Measurements from ENCODE around the gene DNAJA4. TPM values are rescaled to one million over a fixed set of nuclear protein-coding genes. Genes with fewer than 3 reads are reported as not detected.

DNAJA4 gene
- total and polyA plus RNA-seq, 9 of the 15 experiments (the other 6 are each of a cell fraction or from before 2014, with no cell fraction given): 0.11 to 1.0 (median 0.16) TPM; not detected in 4

GRCh38 chr15:78241017-78241416 is 23.3 kb upstream of the DNAJA4 start (continued):
- TF ChIP-seq CHAMP1 (IDR thresholded peaks at IDR 0.05): no peak

GRCh38 chr15:78242128-78242527 is 22.2 kb upstream of the DNAJA4 start:
- DNase-seq (ENCODE audit: extremely low read depth in 1 of 4, low spot score in 3 of 4): peak; percentile 54 to 68 (median 62)
- 18% methylated on average over 5 of the region's 5 CpGs for WGBS (ENCODE audit: insufficient coverage, low coverage, missing lambda C conversion rate)
- ATAC-seq: peak; percentile 56
- Histone ChIP-seq H3K27me3 (ENCODE audit: control insufficient read depth in 2 of 2, insufficient read depth in 2 of 2, low read length in 2 of 2) (peaks cover 0 to 3% of the 10 kb centered on the region in 2 experiments; a peak in 1 of 5 replicates), H2AFZ (ENCODE audit: low read depth, low read length) (no peak overlapping the region), H4K20me1 (replicated peaks; ENCODE audit: control insufficient read depth, insufficient read depth, low read length) (no peaks in the 10 kb centered on the region), H3K4me3 (no peak overlapping the region), H3K79me2 (ENCODE audit: control insufficient read depth, insufficient read depth, low read length) (no peaks in the 10 kb centered on the region), H3K4me1 (replicated peaks in 1 of 2; ENCODE audit: control insufficient read depth in 2 of 2, insufficient read depth in 2 of 2, low read length in 2 of 2) (peaks cover 19 to 21% of the 10 kb centered on the region in 2 experiments), H3K9ac (ENCODE audit: insufficient read depth in 1 of 2, low read depth in 2 of 2, low read length in 2 of 2) (no peak overlapping the region; a peak in 1 of 4 replicates), H3K9me1 (ENCODE audit: control insufficient read depth, insufficient read depth, low read length) (no peaks in the 10 kb centered on the region), H3K4me2 (ENCODE audit: insufficient read depth, low read length) (no peak overlapping the region), H3K9me3 (replicated peaks; ENCODE audit: control insufficient read depth, insufficient read depth, low read depth, low read length) (no peaks in the 10 kb centered on the region), H3K27ac (ENCODE audit: extremely low read depth, low read depth, low read length) (no peak overlapping the region), H3K36me3 (ENCODE audit: control insufficient read depth, insufficient read depth, low read length) (no peaks in the 10 kb centered on the region)
- FAIRE-seq: peak; percentile 60
- intact Hi-C loops (cut with micrococcal nuclease) (loop anchor here (5.0 kb wide), 3 partner anchors 45 to 285 kb away; partner anchors contain the start of gene CIB2), in situ Hi-C loops (cut with MboI) (no loop called here)
- CTCF ChIA-PET (ENCODE audit: low intra/inter-chr PET ratio): interaction anchor here (0.7 to 2.4 kb wide), 2 partner anchors 129 to 284 kb away, joined by 3 to 14 read pairs; no protein-coding TSS in a partner anchor
- BruUV-seq (replicated peaks): no TSS peak
- POLR2A ChIA-PET: interaction anchor here (0.6 kb wide), 2 partner anchors 92 to 280 kb away, joined by 3 read pairs; no protein-coding TSS in a partner anchor
- TF ChIP-seq POLR2G (IDR thresholded peaks at IDR 0.05; ENCODE audit: low read depth, low read length) (no peak), HINFP (tag; conservative IDR thresholded peaks at IDR 0.05; ENCODE audit: low read depth) (no peak), FOXK1 (CRISPR knock-in tag; IDR thresholded peaks at IDR 0.05; ENCODE audit: borderline replicate concordance) (no peak), CTCFL (IDR thresholded peaks at IDR 0.05; ENCODE audit: borderline replicate concordance, insufficient read depth, low read depth, low read length, poor library complexity, severe bottlenecking) (peak; percentile 68), RAD21 (CRISPR knock-in tag; conservative IDR thresholded peaks at IDR 0.05 in 1 of 2, IDR thresholded peaks at IDR 0.05 in 1 of 2) (peak in 1 of 2 experiments; percentile 41; a peak in 2 of 4 replicates), TCF3 (CRISPR knock-in tag; IDR thresholded peaks at IDR 0.05) (no peak), MAX (CRISPR knock-in tag; IDR thresholded peaks at IDR 0.05) (no peak), CTCF (IDR thresholded peaks at IDR 0.05 in 2 of 3, conservative IDR thresholded peaks at IDR 0.05 in 1 of 3; ENCODE audit: insufficient read depth in 2 of 3, low read depth in 1 of 3, low read length in 3 of 3) (peak; percentile 55 to 69 (median 62))

Measured in K562 (cell line).